ENCODE results near the gene TP53BP2.
"Not testable (repeated sequence)": the region's sequence is repeated elsewhere in the genome, so short reads cannot be mapped to it uniquely, and the experiment has no call there.

DNA sequence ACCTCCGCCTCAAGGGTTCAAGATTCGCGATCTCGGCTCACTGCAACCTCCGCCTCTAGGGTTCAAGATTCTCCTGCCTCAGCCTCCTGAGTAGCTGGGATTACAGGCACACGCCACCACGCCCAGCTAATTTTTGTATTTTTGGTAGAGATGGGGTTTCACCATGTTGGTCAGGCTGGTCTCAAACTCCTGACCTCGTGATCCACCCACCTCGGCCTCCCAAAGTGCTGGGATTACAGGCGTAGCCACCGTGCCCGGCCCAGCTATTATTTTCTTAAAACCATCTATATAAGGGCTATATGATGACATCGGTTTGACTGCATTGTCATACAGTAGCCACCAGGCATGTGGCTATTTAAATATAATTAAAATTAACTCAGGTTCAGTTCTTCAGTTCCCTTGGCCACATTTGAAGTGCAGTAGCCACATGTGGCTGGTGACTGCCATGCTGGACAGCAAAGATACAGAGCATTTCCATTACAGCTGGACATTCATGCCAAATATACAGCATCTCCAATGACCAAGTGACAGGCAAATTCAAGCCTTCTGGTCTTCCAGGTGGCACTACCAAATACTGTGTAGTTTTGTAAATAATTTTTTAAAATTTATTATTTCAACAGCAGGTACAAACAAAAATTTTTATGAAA, 3.6 kb downstream of the TP53BP2 start:
- not testable (repeated sequence) for TF ChIP-seq BHLHE40 (IDR thresholded peaks at IDR 0.05; ENCODE audit: borderline replicate concordance); FOXA1 (IDR thresholded peaks at IDR 0.05); HDGF (IDR thresholded peaks at IDR 0.05; ENCODE audit: borderline replicate concordance); SP1 (IDR thresholded peaks at IDR 0.05); ELF4 (IDR thresholded peaks at IDR 0.05); ARNT (IDR thresholded peaks at IDR 0.05); TARDBP (IDR thresholded peaks at IDR 0.05); SUZ12 (IDR thresholded peaks at IDR 0.05); L3MBTL2 (conservative IDR thresholded peaks at IDR 0.05); LEF1 (IDR thresholded peaks at IDR 0.05; ENCODE audit: borderline replicate concordance); FOXM1 (IDR thresholded peaks at IDR 0.05; ENCODE audit: borderline replicate concordance); FOXK2 (IDR thresholded peaks at IDR 0.05)
- TF ChIP-seq, protein P1, sequence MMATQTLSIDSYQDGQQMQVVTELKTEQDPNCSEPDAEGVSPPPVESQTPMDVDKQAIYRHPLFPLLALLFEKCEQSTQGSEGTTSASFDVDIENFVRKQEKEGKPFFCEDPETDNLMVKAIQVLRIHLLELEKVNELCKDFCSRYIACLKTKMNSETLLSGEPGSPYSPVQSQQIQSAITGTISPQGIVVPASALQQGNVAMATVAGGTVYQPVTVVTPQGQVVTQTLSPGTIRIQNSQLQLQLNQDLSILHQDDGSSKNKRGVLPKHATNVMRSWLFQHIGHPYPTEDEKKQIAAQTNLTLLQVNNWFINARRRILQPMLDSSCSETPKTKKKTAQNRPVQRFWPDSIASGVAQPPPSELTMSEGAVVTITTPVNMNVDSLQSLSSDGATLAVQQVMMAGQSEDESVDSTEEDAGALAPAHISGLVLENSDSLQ (IDR thresholded peaks at IDR 0.05), result not testable (repeated sequence)

All from HEK293T (cell line).